NCI-H2227 treated with DMSO at 0.1 percent for 48 hours (cell line): ENCODE data around the gene NRP2.
A peak's percentile ranks its signal among the peaks of the same experiment; 100 is the strongest.

Experiments used
- DNase-seq: peaks from one replicate; lab custom pipeline; 2025; lab: John Stamatoyannopoulos, UW

NRP2 gene

GRCh38 chr2:205730701-205731582 lies 48.6 kb downstream of the NRP2 start:
- DNase-seq = no peak

DNA sequence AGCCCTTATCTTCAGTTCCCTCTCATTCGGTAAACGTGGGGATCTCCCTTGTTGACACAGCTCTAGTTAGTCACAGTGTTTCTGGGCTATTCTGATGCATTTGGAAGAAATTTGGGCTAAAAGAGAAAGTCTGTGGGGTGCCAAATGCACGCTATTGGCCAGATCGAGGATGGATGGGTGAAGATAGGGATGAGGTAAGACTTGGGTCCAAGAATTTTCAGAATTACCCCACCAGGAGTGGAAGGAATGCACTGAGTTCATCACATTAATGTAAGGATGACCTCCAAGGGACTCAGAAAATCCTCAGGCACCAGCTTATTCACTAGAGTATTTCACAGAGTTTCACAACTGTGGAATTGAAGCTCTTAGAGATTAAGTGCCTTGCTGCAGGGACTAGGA lies 49.3 kb downstream of the NRP2 start:
- no peak for DNase-seq

GRCh38 chr2:205732314-205732713 lies 50.0 kb downstream of the NRP2 start:
- no peak for DNase-seq

DNA sequence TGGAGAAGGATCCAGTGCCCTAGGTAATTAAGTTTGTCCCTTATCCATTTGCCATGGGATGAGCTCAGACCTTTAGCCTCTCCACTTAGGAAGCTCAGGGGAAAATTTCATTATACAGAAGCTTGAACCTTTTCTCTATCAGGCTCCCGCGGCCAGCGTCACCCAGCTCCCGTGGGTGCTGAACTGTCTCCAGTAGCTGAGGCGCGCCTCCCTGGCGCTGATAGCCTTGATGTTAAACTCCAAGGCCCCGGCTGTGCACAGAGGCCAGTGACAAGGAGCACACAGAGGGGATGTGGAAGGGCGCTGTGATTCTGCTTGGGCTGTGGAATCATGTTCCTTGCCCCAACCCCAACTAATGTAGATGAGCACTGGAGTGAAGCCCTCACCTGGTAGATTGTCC lies 50.8 kb downstream of the NRP2 start:
- no peak for DNase-seq

DNA sequence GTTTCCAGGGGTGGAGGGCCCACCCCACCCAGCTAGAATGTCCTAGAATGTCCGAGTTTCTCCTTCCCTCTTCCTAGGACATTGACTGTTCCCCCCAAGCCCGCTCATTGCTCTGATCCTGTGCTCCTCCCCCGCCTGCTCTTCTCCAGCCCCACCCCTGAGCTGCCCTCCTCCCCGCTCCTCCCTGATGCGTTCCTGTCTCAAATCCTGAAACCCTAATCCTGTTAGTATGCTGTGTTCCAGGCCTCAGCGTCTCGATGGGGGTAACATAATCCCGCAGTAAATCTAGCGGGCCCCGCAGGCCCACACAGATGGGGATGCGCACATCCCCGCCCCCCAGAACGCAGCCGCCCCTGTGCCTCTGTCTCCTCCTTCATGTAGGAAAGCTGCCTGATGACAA lies 51.3 kb downstream of the NRP2 start:
- no peak for DNase-seq

DNA sequence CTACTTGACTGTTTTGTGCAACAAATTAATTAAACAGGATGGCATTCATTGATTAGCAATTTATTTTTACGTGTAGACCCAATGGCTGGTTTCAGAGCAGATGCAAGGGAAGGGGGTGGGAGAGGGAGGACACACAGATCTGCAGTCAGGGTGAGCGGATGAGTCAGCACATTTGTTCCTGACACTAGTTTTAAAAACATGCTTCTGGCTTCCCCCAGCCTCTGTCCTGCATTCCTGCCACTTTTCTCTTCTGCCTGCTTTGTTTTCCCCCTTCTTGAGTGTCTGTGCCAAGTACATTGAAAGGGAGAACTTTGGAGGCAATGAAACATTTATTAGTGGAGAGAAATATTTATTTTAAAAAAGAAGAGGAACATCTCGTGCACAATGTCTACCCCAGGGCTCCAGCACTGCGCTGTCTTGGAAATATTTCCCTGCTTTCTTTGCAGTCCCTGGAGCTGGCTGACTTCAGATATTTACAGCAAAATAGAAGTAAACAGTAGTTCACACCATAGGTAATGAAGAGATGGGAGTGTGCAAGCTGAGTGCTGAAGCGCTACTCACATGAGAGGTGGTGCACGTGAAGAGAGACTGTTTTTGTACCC lies 52.2 kb downstream of the NRP2 start:
- DNase-seq = peak; percentile 18

DNA sequence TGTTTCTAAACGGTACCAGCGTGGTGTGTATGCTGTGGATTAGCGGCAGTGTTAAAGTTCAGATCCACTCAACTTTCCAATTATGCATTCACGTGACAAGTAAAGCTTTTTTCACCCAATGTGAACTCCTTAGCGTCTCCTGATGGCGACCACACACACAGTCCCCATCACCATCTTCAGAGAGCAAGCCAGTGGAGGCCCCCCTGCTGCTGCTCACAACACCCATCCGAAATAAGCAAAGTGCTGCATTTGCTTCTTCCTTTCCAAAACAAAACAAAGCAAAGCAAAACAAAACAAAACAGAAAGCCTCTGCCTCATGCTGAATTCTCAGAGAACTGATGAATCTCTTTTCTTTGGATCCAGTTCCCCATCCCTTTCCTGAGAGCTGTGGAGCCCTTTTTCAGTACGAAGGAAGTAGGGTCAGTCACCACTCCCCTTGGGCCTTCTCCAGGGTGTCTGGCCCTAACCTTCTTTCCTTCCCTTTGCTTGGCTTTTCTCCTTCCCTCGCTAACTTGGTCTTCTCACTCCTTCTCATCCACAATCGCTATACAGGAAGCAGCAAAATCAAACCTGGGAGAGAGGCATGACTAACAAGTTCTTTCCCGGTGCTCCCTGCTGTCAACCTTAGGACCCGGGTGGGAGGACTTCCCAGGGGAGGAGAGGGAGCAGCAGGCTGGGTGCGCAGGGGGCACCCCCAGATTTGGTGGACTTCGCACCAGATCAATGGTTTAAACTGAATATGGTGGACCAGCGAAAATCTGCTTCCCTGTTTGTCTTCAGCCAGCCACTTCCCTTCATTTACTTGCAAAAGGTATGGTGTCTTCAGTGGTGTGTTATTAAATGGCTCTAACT lies 56.0 kb downstream of the NRP2 start:
- no peak for DNase-seq

- DNase-seq = no peak
Measured at GRCh38 chr2:205739620-205740019, 57.3 kb downstream of the NRP2 start.

DNA sequence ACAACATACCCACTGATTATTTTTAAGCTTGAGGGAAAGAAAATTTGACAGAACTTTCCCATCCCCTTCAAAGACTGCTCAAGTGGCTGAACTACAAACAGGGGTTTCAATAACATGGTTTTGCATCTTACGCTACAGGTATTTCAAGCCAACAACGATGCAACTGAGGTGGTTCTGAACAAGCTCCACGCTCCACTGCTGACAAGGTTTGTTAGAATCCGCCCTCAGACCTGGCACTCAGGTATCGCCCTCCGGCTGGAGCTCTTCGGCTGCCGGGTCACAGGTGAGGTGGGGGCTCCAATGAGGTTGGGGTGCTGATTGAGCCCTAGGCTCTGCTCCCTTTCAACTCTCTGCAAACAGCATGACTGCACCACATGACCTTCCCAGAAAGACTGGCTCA lies 58.1 kb downstream of the NRP2 start:
- no peak for DNase-seq

- no peak for DNase-seq
Measured at GRCh38 chr2:205741256-205741978, 59.1 kb downstream of the NRP2 start.

- no peak for DNase-seq
Measured at GRCh38 chr2:205743137-205743536, 60.8 kb downstream of the NRP2 start.

DNA sequence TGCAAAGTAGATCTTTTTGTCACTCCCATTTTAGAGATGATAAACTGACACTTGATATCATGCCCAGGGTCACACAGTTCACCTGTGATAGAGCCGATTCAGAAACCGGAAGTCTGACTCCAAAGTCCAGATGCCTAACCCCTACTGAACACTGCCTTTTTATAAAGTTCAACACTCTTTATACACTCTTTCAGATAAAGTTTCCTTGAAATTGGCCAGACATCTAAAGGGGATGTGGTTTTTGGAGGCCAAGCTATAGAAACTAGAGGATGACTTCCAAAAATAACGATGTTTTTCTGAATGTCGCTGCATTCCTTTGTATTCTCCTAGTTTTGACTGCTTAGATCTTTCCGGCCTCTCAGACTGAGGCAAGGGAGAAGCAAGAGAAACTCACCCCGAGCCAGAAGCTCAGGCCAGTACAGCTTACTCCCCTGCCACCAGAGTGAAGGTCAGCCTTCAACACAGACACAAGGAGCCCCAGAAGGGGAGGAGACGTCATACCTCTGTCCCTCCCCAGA lies 61.8 kb downstream of the NRP2 start:
- no peak for DNase-seq

- no peak for DNase-seq
Measured at GRCh38 chr2:205745661-205746419, 63.5 kb downstream of the NRP2 start.

GRCh38 chr2:205746420-205746785 lies 64.1 kb downstream of the NRP2 start:
- no peak for DNase-seq

- no peak for DNase-seq
Measured at GRCh38 chr2:205747829-205748386, 65.6 kb downstream of the NRP2 start.

GRCh38 chr2:205748639-205749038 lies 66.3 kb downstream of the NRP2 start:
- DNase-seq = no peak

GRCh38 chr2:205749078-205749477 lies 66.8 kb downstream of the NRP2 start:
- no peak for DNase-seq

GRCh38 chr2:205750797-205751196 lies 68.5 kb downstream of the NRP2 start:
- no peak for DNase-seq

DNA sequence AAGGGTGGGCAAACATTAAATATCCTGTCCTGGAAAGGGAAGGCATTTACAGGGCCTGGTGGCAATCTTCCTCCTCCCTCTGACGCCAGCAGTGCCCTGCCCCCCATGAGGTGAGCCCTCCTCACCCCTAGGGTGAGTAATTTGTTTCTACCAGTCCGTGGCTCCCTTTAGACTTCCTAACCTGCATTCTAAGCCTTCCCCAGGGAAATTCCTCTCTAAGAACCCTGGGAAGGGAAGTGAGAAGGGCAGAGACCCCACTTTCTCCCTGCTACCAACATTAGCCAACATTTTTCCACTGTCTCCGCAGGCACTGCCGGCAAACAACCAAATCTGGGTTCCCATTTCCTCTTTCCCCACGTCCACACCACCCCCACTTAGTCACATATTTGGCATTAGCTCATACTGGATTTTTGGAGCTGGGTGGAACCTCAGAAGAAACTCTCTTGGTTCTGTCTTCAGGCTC lies 69.3 kb downstream of the NRP2 start:
- DNase-seq = no peak

- no peak for DNase-seq
Measured at GRCh38 chr2:205752296-205752820, 70.1 kb downstream of the NRP2 start.
